HEK293 (cell line): ENCODE data around the gene ADAMTS14.
A peak's percentile ranks its signal among the peaks of the same experiment; 100 is the strongest.

Experiments used
- CTCF ChIA-PET: fragments of 350-600 bp; formaldehyde crosslinking; extraction: SDS; loops from one replicate; lab custom pipeline; 2021; ENCODE audit warnings: antibody characterized with exemption; lab: Yijun Ruan, JAX
- POLR2A ChIA-PET: fragments of 300-600 bp; formaldehyde crosslinking; extraction: SDS; loops from one replicate; lab custom pipeline; 2020; ENCODE audit warnings: antibody characterized with exemption, inconsistent platforms; lab: Yijun Ruan, JAX
- H3K27ac ChIP-seq: fragments of 200-500 bp; sonication (Bioruptor generic); 2 replicates; pipeline ENCODE4 v1.5.1; 2014; ENCODE audit warnings: low read depth, low read length, control low read depth, inconsistent platforms; ENCODE audit errors: extremely low read depth
- H3K36me3 ChIP-seq, 2 experiments: fragments of 200-500 bp in 1 of 2; sonication (Bioruptor generic) in 1 of 2; 1 replicate in 1 of 2; 2 replicates in 1 of 2; pipeline ENCODE4 v1.5.1; 2014 to 2017; ENCODE audit warnings: inconsistent platforms in 2 of 2, low read length in 2 of 2; ENCODE audit not compliant: control insufficient read depth in 2 of 2, insufficient read depth in 1 of 2
- H3K4me1 ChIP-seq: fragments of 200-500 bp; sonication (Bioruptor generic); 2 replicates; pipeline ENCODE4 v1.5.1; 2014; ENCODE audit warnings: mild to moderate bottlenecking, low read length, inconsistent platforms; ENCODE audit not compliant: control insufficient read depth, insufficient read depth
- H3K4me3 ChIP-seq: 2 replicates; pipeline ENCODE4 v1.5.1; 2011; ENCODE audit warnings: low read depth, mild to moderate bottlenecking, control low read depth, low read length, moderate library complexity
- H3K9me3 ChIP-seq: fragments of 200-500 bp; sonication (Bioruptor generic); 2 replicates; pipeline ENCODE4 v1.5.1; 2014; ENCODE audit warnings: low read depth, low read length, inconsistent platforms; ENCODE audit not compliant: control insufficient read depth, insufficient read depth
- AEBP2 ChIP-seq: fragments of 450-650 bp; formaldehyde crosslinking; IDR thresholded peaks from 2 replicates; pipeline ENCODE4 v1.5.1; 2016; ENCODE audit warnings: missing biosample characterization, missing genetic modification characterization, borderline replicate concordance
- BCL11B ChIP-seq: fragments of 450-650 bp; formaldehyde crosslinking; IDR thresholded peaks from 2 replicates; pipeline ENCODE4 v1.5.1; 2016; ENCODE audit warnings: low read depth, missing biosample characterization, missing genetic modification characterization
- EGR2 ChIP-seq: fragments of 450-650 bp; formaldehyde crosslinking; IDR thresholded peaks from 2 replicates; pipeline ENCODE4 v1.5.1; 2016; ENCODE audit warnings: low read depth, missing biosample characterization, missing genetic modification characterization
- GLI4 ChIP-seq: fragments of 450-650 bp; formaldehyde crosslinking; IDR thresholded peaks from 2 replicates; pipeline ENCODE4 v1.5.1; 2016; ENCODE audit warnings: missing biosample characterization, missing genetic modification characterization
- KLF16 ChIP-seq: fragments of 450-650 bp; formaldehyde crosslinking; IDR thresholded peaks from 2 replicates; pipeline ENCODE4 v1.5.1; 2017; ENCODE audit warnings: missing biosample characterization, missing genetic modification characterization
- PATZ1 ChIP-seq: fragments of 450-650 bp; formaldehyde crosslinking; IDR thresholded peaks from 2 replicates; pipeline ENCODE4 v1.5.1; 2016; ENCODE audit warnings: missing biosample characterization, missing genetic modification characterization
- PBX3 ChIP-seq: sonication (generic); formaldehyde crosslinking; IDR thresholded peaks from 2 replicates; pipeline ENCODE4 v1.8.1; 2022; ENCODE audit warnings: mild to moderate bottlenecking, moderate library complexity, missing genetic modification reagents
- RBAK ChIP-seq: fragments of 450-650 bp; formaldehyde crosslinking; IDR thresholded peaks from 2 replicates; pipeline ENCODE4 v1.5.1; 2016; ENCODE audit warnings: missing biosample characterization, missing genetic modification characterization
- REPIN1 ChIP-seq: fragments of 450-650 bp; formaldehyde crosslinking; IDR thresholded peaks from 2 replicates; pipeline ENCODE4 v1.5.1; 2017; ENCODE audit warnings: missing biosample characterization, missing genetic modification characterization, low read depth
- ZBTB21 ChIP-seq: fragments of 450-650 bp; formaldehyde crosslinking; IDR thresholded peaks from 2 replicates; pipeline ENCODE4 v1.5.1; 2017; ENCODE audit warnings: missing biosample characterization, missing genetic modification characterization
- ZFHX2 ChIP-seq: fragments of 450-650 bp; formaldehyde crosslinking; conservative IDR thresholded peaks from 2 replicates; pipeline ENCODE4 v1.5.1; 2016; ENCODE audit warnings: missing biosample characterization, missing genetic modification characterization
- ZFP3 ChIP-seq: fragments of 450-650 bp; formaldehyde crosslinking; IDR thresholded peaks from 2 replicates; pipeline ENCODE4 v1.5.1; 2016; ENCODE audit warnings: low read depth, missing biosample characterization, missing genetic modification characterization
- ZFP69B ChIP-seq: fragments of 450-650 bp; formaldehyde crosslinking; IDR thresholded peaks from 2 replicates; pipeline ENCODE4 v1.5.1; 2016; ENCODE audit warnings: missing biosample characterization, missing genetic modification characterization
- ZNF146 ChIP-seq: fragments of 450-650 bp; formaldehyde crosslinking; IDR thresholded peaks from 2 replicates; pipeline ENCODE4 v1.5.1; 2016; ENCODE audit warnings: missing biosample characterization, missing genetic modification characterization
- ZNF211 ChIP-seq: fragments of 450-650 bp; formaldehyde crosslinking; IDR thresholded peaks from 2 replicates; pipeline ENCODE4 v1.5.1; 2016; ENCODE audit warnings: low read depth, missing biosample characterization, missing genetic modification characterization
- ZNF248 ChIP-seq: fragments of 450-650 bp; formaldehyde crosslinking; IDR thresholded peaks from 2 replicates; pipeline ENCODE4 v1.5.1; 2017; ENCODE audit warnings: missing biosample characterization, missing genetic modification characterization
- ZNF26 ChIP-seq: fragments of 450-650 bp; formaldehyde crosslinking; IDR thresholded peaks from 2 replicates; pipeline ENCODE4 v1.5.1; 2016; ENCODE audit warnings: missing biosample characterization, missing genetic modification characterization
- ZNF391 ChIP-seq: fragments of 450-650 bp; formaldehyde crosslinking; IDR thresholded peaks from 2 replicates; pipeline ENCODE4 v1.5.1; 2016; ENCODE audit warnings: low read depth, missing biosample characterization, missing genetic modification characterization, borderline replicate concordance
- ZNF48 ChIP-seq: fragments of 450-650 bp; formaldehyde crosslinking; IDR thresholded peaks from 2 replicates; pipeline ENCODE4 v1.5.1; 2016; ENCODE audit warnings: missing biosample characterization, missing genetic modification characterization
- ZNF514 ChIP-seq: fragments of 450-650 bp; formaldehyde crosslinking; IDR thresholded peaks from 2 replicates; pipeline ENCODE4 v1.5.1; 2016; ENCODE audit warnings: missing biosample characterization, missing genetic modification characterization
- ZNF555 ChIP-seq: fragments of 450-650 bp; formaldehyde crosslinking; conservative IDR thresholded peaks from 2 replicates; pipeline ENCODE4 v1.5.1; 2017; ENCODE audit warnings: missing biosample characterization, mild to moderate bottlenecking, missing genetic modification characterization, inconsistent platforms
- ZNF561 ChIP-seq: fragments of 450-650 bp; IDR thresholded peaks from 2 replicates; pipeline ENCODE4 v1.5.1; 2018; ENCODE audit warnings: missing biosample characterization, missing genetic modification characterization, borderline replicate concordance
- ZNF658 ChIP-seq: fragments of 450-650 bp; formaldehyde crosslinking; IDR thresholded peaks from 2 replicates; pipeline ENCODE4; 2016; ENCODE audit warnings: missing biosample characterization, missing genetic modification characterization
- ZNF692 ChIP-seq: fragments of 450-650 bp; formaldehyde crosslinking; IDR thresholded peaks from 2 replicates; pipeline ENCODE4 v1.5.1; 2016; ENCODE audit warnings: missing biosample characterization, missing genetic modification characterization
- ZSCAN18 ChIP-seq: fragments of 450-650 bp; formaldehyde crosslinking; IDR thresholded peaks from 2 replicates; pipeline ENCODE4 v1.5.1; 2016; ENCODE audit warnings: missing biosample characterization, missing genetic modification characterization
- TF ChIP-seq, protein P1 (sequence below): fragments of 450-650 bp; formaldehyde crosslinking; IDR thresholded peaks from 2 replicates; pipeline ENCODE4 v1.5.1; 2016; ENCODE audit warnings: missing biosample characterization, missing genetic modification characterization

ADAMTS14 gene

DNA sequence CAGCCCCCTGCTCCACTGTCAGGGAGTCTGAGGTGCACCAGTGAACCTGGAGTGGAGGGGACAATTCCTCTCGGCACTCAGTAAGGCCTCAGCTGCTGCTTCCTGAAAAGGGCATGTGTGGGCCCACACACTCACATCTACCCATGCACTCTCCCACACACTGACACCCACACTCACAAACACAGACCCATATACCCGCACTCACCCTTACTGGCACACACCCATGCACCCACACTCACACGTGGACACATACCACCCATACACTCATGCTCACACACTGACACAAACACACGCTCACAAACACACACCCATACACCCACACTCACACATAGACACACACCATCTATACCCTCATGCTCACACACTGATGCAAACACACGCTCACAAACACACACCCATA is 31.9 kb downstream of the ADAMTS14 start:
- CTCF ChIA-PET, result no interaction called here
- H3K27ac ChIP-seq, result no peak overlapping the region
- no peaks in the 10 kb centered on the region for H3K36me3 ChIP-seq
- H3K9me3 ChIP-seq, result no peaks in the 10 kb centered on the region
- TF ChIP-seq, protein P1, sequence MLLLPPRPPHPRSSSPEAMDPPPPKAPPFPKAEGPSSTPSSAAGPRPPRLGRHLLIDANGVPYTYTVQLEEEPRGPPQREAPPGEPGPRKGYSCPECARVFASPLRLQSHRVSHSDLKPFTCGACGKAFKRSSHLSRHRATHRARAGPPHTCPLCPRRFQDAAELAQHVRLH, result no peak
- TF ChIP-seq PBX3 (no peak), EGR2 (tag by site-specific recombination) (peak; percentile 100), ZFHX2 (peak; percentile 100), ZFP3 (tag by site-specific recombination) (no peak), ZFP69B (tag by site-specific recombination) (peak; percentile 75; the same call in 1 of the 2 replicates), ZNF692 (tag by site-specific recombination) (peak; percentile 47; the same call in 1 of the 2 replicates)
- no peak overlapping the region for H3K4me3 ChIP-seq
- POLR2A ChIA-PET, result no interaction called here
- H3K4me1 ChIP-seq, result no peaks in the 10 kb centered on the region

- ChIA-PET CTCF (no interaction called here), POLR2A (no interaction called here)
- no peaks in the 10 kb centered on the region for H3K9me3 ChIP-seq
- no peaks in the 10 kb centered on the region for H3K36me3 ChIP-seq
- H3K27ac ChIP-seq, result no peak overlapping the region
- H3K4me3 ChIP-seq, result no peak overlapping the region
- no peaks in the 10 kb centered on the region for H3K4me1 ChIP-seq
- TF ChIP-seq ZNF211 (tag by site-specific recombination) (no peak), ZSCAN18 (no peak), ZNF555 (tag by site-specific recombination) (no peak), PATZ1 (no peak), ZNF48 (tag by site-specific recombination) (no peak), GLI4 (tag by site-specific recombination) (no peak), ZNF26 (tag by site-specific recombination) (no peak), ZNF658 (tag by site-specific recombination) (no peak), RBAK (tag by site-specific recombination) (no peak), BCL11B (no peak), ZNF146 (tag by site-specific recombination) (no peak), ZBTB21 (tag by site-specific recombination) (no peak), ZNF248 (no peak), ZNF514 (tag by site-specific recombination) (no peak), ZNF391 (tag by site-specific recombination) (no peak), REPIN1 (no peak), AEBP2 (tag by site-specific recombination) (no peak), KLF16 (tag by site-specific recombination) (no peak), ZNF561 (tag by site-specific recombination) (no peak)
These were observed 33.0 kb downstream of the ADAMTS14 start for GRCh38 chr10:70705121-70705861.
